H9 (cell line): Measurements from ENCODE around the gene SORCS2. TPM values are rescaled to one million over a fixed set of nuclear protein-coding genes. Genes with fewer than 3 reads are reported as not detected.

Experiments
- DNase-seq: peaks from one replicate; pipeline ENCODE4 v3.0.0-alpha.2; 2017
- H2AFZ ChIP-seq: one replicate; pipeline ENCODE4 v1.6.1; 2013; ENCODE audit warnings: mild to moderate bottlenecking, low read length, control low read depth, moderate library complexity
- H2AK5ac ChIP-seq: 2 replicates; pipeline ENCODE4 v1.6.1; 2013; ENCODE audit warnings: low read length, control low read depth, mixed read lengths; ENCODE audit not compliant: insufficient read length
- H2BK120ac ChIP-seq: one replicate; pipeline ENCODE4 v1.6.1; 2013; ENCODE audit warnings: low read depth, mild to moderate bottlenecking, low read length, control low read depth, inconsistent platforms; ENCODE audit not compliant: poor library complexity, severe bottlenecking
- H2BK12ac ChIP-seq: 2 replicates; pipeline ENCODE4 v1.6.1; 2013; ENCODE audit warnings: low read length, control low read depth, mixed read lengths, low read depth; ENCODE audit not compliant: insufficient read length
- H2BK15ac ChIP-seq: 2 replicates; pipeline ENCODE4 v1.6.1; 2013; ENCODE audit warnings: low read depth, low read length, control low read depth
- H2BK20ac ChIP-seq: one replicate; pipeline ENCODE4 v1.6.1; 2013; ENCODE audit warnings: low read depth, mild to moderate bottlenecking, low read length, control low read depth, inconsistent platforms; ENCODE audit not compliant: poor library complexity, severe bottlenecking
- H2BK5ac ChIP-seq: 2 replicates; pipeline ENCODE4 v1.6.1; 2013; ENCODE audit warnings: low read length, control low read depth, mixed read lengths; ENCODE audit not compliant: insufficient read length
- H3K14ac ChIP-seq: 2 replicates; pipeline ENCODE4 v1.6.1; 2013; ENCODE audit warnings: low read length, control low read depth; ENCODE audit not compliant: insufficient read depth
- H3K18ac ChIP-seq: 2 replicates; pipeline ENCODE4 v1.6.1; 2013; ENCODE audit warnings: low read depth, mild to moderate bottlenecking, mixed read lengths, low read length, control low read depth; ENCODE audit not compliant: insufficient read length
- H3K23ac ChIP-seq: 2 replicates; pipeline ENCODE4 v1.6.1; 2013; ENCODE audit warnings: low read length, control low read depth, mixed read lengths, low read depth; ENCODE audit not compliant: insufficient read length
- H3K23me2 ChIP-seq: 2 replicates; pipeline ENCODE4 v1.6.1; 2013; ENCODE audit warnings: low read depth, mild to moderate bottlenecking, mixed read lengths, low read length, control low read depth; ENCODE audit not compliant: insufficient read length, poor library complexity, severe bottlenecking
- H3K27ac ChIP-seq: 2 replicates; pipeline ENCODE4 v1.5.1; 2013; ENCODE audit warnings: low read length, control low read depth, mixed read lengths, low read depth; ENCODE audit not compliant: insufficient read length
- H3K27me3 ChIP-seq: 2 replicates; pipeline ENCODE4 v1.6.1; 2013; ENCODE audit warnings: low read length, control low read depth, inconsistent platforms; ENCODE audit not compliant: insufficient read depth
- H3K4ac ChIP-seq: 2 replicates; pipeline ENCODE4 v1.6.1; 2013; ENCODE audit warnings: low read depth, mild to moderate bottlenecking, control low read depth, inconsistent platforms, low read length, moderate library complexity
- H3K4me1 ChIP-seq: 2 replicates; pipeline ENCODE4 v1.6.1; 2013; ENCODE audit warnings: low read length, control low read depth, inconsistent platforms; ENCODE audit not compliant: insufficient read depth
- H3K4me2 ChIP-seq: 2 replicates; pipeline ENCODE4 v1.6.1; 2013; ENCODE audit warnings: low read length, control low read depth, mixed read lengths; ENCODE audit not compliant: insufficient read length, insufficient read depth
- H3K56ac ChIP-seq: 2 replicates; pipeline ENCODE4 v1.6.1; 2013; ENCODE audit warnings: low read depth, mild to moderate bottlenecking, mixed read lengths, low read length, control low read depth; ENCODE audit not compliant: insufficient read length
- H3K79me1 ChIP-seq: 2 replicates; pipeline ENCODE4 v1.6.1; 2013; ENCODE audit warnings: low read depth, mild to moderate bottlenecking, moderate library complexity, low read length, control low read depth, inconsistent platforms; ENCODE audit not compliant: insufficient read depth, poor library complexity, severe bottlenecking
- H3K79me2 ChIP-seq: 2 replicates; pipeline ENCODE4 v1.6.1; 2013; ENCODE audit warnings: low read length, control low read depth, inconsistent platforms; ENCODE audit not compliant: insufficient read depth
- H3K9ac ChIP-seq: 2 replicates; pipeline ENCODE4 v1.6.1; 2013; ENCODE audit warnings: low read length, control low read depth, mixed read lengths; ENCODE audit not compliant: insufficient read length; ENCODE audit errors: extremely low read depth
- H3K9me3 ChIP-seq: one replicate; pipeline ENCODE4 v1.6.1; 2013; ENCODE audit warnings: low read depth, low read length, inconsistent platforms; ENCODE audit not compliant: control insufficient read depth
- H3T11ph ChIP-seq: one replicate; pipeline ENCODE4 v1.6.1; 2013; ENCODE audit warnings: mild to moderate bottlenecking, low read length, control low read depth, inconsistent platforms
- H4K20me1 ChIP-seq: one replicate; pipeline ENCODE4 v1.6.1; 2013; ENCODE audit not compliant: control insufficient read depth, insufficient read length, insufficient read depth
- H4K5ac ChIP-seq: 2 replicates; pipeline ENCODE4 v1.6.1; 2013; ENCODE audit warnings: low read depth, mild to moderate bottlenecking, mixed read lengths, low read length, control low read depth; ENCODE audit not compliant: insufficient read length
- H4K8ac ChIP-seq: replicated peaks from 2 replicates; pipeline ENCODE4 v1.6.1; 2013; ENCODE audit warnings: low read length, control low read depth, mixed read lengths, low read depth; ENCODE audit not compliant: insufficient read length
- H4K91ac ChIP-seq: 2 replicates; pipeline ENCODE4 v1.6.1; 2013; ENCODE audit warnings: low read depth, mild to moderate bottlenecking, moderate library complexity, mixed read lengths, low read length, control low read depth; ENCODE audit not compliant: insufficient read length
- H3K27ac Mint-ChIP-seq, 3 experiments: 2 replicates in 2 of 3; 3 replicates in 1 of 3; pipeline ENCODE4 v1.8.0; 2020 to 2021; ENCODE audit warnings: mixed read lengths in 3 of 3, mild to moderate bottlenecking in 1 of 3, moderate library complexity in 1 of 3
- H3K27me3 Mint-ChIP-seq: 2 replicates; pipeline ENCODE4 v1.8.0; 2021; ENCODE audit warnings: low read depth, mild to moderate bottlenecking, moderate library complexity, mixed read lengths
- H3K36me3 Mint-ChIP-seq, 3 experiments: 2 replicates in 2 of 3; 3 replicates in 1 of 3; pipeline ENCODE4 v1.8.0; 2020 to 2021; ENCODE audit warnings: low read depth in 3 of 3, mixed read lengths in 3 of 3; ENCODE audit not compliant: insufficient read depth in 1 of 3
- H3K4me1 Mint-ChIP-seq, 2 experiments: 2 replicates each; pipeline ENCODE4 v1.8.0; 2020; ENCODE audit warnings: mixed read lengths in 2 of 2
- H3K4me3 Mint-ChIP-seq, 2 experiments: 2 replicates in 1 of 2; 3 replicates in 1 of 2; pipeline ENCODE4 v1.8.0; 2020 to 2021; ENCODE audit warnings: mild to moderate bottlenecking in 2 of 2, mixed read lengths in 2 of 2, moderate library complexity in 1 of 2
- H3K9me3 Mint-ChIP-seq, 2 experiments: 2 replicates in 1 of 2; 3 replicates in 1 of 2; pipeline ENCODE4 v1.8.0; 2020; ENCODE audit warnings: mild to moderate bottlenecking in 2 of 2, mixed read lengths in 2 of 2, moderate library complexity in 1 of 2
- WGBS: extraction: QIAGEN DNeasy Blood & Tissue Kit; methylation state at CpG from one replicate; pipeline ENCODE4 v1.1.7; 2013; ENCODE audit warnings: missing lambda C conversion rate, low lambda C conversion rate, mixed read lengths; ENCODE audit not compliant: insufficient read length; ENCODE audit errors: extremely low coverage; 5-methylcytosine and 5-hydroxymethylcytosine counted together
- total RNA-seq: library from RNA; stranded (reverse); gene quantifications from 2 replicates; pipeline ENCODE4 v1.2.1, GENCODE V29; 2021
- TF ChIP-seq, protein P1 (sequence below): fragments of 200-600 bp; sonication (generic); conservative IDR thresholded peaks from 3 replicates; pipeline ENCODE4 v1.8.0; 2021; ENCODE audit warnings: antibody characterized with exemption, mild to moderate bottlenecking

Gene SORCS2
- total RNA-seq, 1 experiment from 2014 or later: 0.57 TPM

DNA sequence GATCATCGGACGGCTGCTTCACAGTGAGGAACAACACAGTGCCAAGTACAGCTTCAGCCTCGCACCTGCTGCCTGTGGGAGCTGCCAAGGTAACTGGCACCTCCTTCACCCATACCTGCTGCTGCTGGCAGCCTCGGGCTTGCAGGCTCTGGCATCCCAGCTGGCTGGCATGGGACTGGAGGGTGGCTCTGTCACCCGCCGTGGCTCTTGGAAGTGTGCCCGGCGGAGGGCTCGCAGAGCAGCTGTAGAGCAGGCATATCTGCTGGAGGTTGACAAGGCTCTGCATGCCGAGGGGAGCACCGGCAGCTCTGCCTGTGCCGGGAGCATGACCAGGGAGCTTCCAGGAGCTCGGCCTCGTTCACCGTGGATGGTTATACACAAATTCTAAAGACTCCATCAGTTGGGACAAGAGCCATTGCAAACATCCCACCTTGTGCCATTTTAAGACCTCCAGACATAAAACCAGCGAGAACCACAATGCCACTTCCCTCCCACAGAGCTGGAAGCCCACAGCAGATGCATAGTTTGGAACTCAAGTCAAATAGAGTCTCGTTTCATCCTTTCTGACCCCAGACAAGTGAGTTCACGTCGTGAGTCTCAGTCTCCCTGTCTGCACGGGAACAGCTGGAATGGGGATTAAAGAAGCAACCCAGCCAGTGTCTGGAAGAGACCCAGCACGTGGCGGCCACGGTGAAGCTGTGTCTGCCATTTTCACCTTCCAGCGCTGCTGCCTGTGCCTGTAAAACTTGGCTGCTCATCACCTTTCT, 326.7 kb downstream of the SORCS2 start:
- Histone ChIP-seq H4K20me1 (no peaks in the 10 kb centered on the region), H3K27me3 (no peaks in the 10 kb centered on the region), H3K79me1 (no peaks in the 10 kb centered on the region), H3K18ac (no peak overlapping the region), H4K5ac (no peak overlapping the region), H3T11ph (no peak overlapping the region), H3K4ac (no peak overlapping the region), H3K23me2 (no peaks in the 10 kb centered on the region), H2BK20ac (no peak overlapping the region), H3K27ac (no peak overlapping the region), H4K91ac (no peak overlapping the region), H3K23ac (no peak overlapping the region), H3K56ac (no peak overlapping the region), H4K8ac (no peak overlapping the region), H3K4me1 (no peaks in the 10 kb centered on the region), H2BK12ac (no peak overlapping the region), H2BK120ac (no peak overlapping the region), H2AK5ac (no peak overlapping the region), H3K14ac (no peak overlapping the region; the same call in 1 of the 2 replicates), H3K9me3 (no peaks in the 10 kb centered on the region), H2AFZ (no peak overlapping the region), H3K4me2 (no peak overlapping the region), H2BK5ac (no peak overlapping the region), H2BK15ac (no peak overlapping the region), H3K9ac (no peak overlapping the region), H3K79me2 (no peaks in the 10 kb centered on the region)
- peaks cover 18% of the 10 kb centered on the region for H3K27me3 Mint-ChIP-seq
- no peaks in the 10 kb centered on the region for H3K36me3 Mint-ChIP-seq
- H3K4me3 Mint-ChIP-seq: no peak overlapping the region
- DNase-seq: no peak
- TF ChIP-seq, protein P1, sequence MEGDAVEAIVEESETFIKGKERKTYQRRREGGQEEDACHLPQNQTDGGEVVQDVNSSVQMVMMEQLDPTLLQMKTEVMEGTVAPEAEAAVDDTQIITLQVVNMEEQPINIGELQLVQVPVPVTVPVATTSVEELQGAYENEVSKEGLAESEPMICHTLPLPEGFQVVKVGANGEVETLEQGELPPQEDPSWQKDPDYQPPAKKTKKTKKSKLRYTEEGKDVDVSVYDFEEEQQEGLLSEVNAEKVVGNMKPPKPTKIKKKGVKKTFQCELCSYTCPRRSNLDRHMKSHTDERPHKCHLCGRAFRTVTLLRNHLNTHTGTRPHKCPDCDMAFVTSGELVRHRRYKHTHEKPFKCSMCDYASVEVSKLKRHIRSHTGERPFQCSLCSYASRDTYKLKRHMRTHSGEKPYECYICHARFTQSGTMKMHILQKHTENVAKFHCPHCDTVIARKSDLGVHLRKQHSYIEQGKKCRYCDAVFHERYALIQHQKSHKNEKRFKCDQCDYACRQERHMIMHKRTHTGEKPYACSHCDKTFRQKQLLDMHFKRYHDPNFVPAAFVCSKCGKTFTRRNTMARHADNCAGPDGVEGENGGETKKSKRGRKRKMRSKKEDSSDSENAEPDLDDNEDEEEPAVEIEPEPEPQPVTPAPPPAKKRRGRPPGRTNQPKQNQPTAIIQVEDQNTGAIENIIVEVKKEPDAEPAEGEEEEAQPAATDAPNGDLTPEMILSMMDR: no peak
- no peak overlapping the region; a peak in 1 of 7 replicates for H3K27ac Mint-ChIP-seq
- no peaks in the 10 kb centered on the region for H3K9me3 Mint-ChIP-seq
- H3K4me1 Mint-ChIP-seq: peaks cover 0 to 28% of the 10 kb centered on the region in 2 experiments; a peak in 2 of 4 replicates
- no CpG with 5 or more reads among the region's 24 CpGs for WGBS
